ENCODE results near the gene MREG.

MREG gene

DNA sequence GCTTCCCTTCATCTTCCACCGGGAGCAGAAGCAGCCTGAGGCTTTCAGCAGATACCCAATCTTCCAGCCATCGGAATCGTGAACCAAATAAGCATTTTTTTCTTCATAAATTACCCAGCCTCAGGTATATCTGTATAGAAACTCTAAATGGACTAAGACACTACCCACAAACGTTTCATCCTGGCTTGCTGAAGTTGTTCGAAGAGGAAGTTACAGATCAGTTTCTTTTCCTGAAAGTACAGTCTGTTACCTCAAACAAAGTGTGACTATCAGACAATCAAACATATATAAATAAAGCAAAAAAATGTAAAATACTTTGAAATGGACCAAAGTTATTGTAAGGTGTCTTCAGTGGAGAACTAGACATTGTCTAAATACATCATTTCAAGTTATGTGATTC lies 97.9 kb downstream of the MREG start:
- no peak for DNase-seq

DNA sequence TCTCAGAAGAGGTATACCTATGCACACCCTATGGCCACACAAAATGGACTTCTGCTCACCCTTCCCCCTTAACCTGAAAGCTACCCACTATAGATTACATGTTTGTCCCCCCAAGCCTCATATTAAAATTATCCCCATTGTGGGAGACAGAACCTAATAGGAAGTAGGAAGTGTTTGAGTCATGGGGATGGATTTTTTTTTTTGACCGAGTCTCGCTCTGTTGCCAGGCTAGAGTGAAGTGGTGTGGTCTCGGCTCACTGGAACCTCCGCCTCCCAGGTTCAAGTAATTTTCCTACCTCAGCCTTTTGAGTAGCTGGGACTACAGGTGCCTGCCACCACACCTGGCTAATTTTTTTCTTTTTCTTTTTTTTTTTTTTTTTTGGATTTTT lies 98.6 kb downstream of the MREG start:
- DNase-seq = no peak

DNA sequence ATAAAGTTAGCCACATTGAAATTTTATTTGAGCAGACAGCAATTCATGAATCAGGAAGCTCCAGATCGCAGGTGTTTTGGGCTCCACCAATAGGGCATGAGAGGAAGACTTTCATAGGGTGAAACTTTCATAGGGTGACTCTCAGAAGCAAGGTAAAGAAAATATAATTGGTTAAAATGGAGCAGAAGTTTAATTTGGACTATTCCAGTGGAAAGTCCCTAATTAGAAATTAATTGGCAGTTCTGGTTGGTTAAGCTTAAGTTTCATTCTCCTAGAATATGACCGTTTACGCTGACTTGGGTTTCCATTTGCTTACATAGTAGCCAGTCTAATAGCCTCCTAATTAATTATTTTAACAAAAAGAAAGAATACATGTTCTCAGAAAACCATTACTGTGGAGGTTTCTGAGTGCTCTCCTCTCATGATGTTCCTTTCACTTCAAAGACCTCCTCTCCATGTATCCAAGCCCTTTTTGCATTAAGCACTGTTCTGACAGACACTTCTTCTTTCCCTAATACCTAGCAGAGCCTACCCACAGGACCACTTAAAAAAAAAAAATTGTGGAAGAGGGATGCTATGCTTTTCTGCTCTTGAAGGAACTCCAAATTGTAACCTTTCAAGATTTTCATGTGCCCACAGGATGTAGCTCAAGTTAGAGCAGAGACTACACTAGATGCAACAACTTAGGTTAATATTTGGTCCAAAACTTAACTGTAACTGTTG lies 99.1 kb downstream of the MREG start:
- DNase-seq = no peak

DNA sequence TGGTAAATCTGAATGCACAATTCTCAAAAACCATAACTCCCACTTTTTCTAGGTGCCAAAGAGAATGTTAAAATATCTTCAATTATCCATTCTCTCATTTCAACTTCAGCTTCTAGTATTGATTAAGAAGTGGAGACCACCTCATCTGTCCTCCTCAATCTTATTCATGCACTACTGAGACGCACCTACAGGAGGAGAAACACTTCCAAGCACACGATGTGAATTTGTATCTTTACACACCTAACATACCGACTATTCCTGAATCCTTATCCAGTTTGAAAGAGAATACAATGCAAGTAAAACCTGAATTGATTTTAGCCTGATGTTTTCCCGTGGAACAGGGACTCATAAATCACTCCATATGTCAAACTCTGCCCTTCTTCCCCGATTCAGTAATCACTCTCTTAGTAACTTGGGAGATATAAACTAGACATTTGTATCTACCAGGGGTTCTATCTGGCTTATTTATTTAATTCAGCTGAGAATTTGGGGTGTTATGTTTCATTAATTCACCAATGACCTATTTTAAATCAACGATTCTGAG lies 101.0 kb downstream of the MREG start:
- no peak for DNase-seq

DNA sequence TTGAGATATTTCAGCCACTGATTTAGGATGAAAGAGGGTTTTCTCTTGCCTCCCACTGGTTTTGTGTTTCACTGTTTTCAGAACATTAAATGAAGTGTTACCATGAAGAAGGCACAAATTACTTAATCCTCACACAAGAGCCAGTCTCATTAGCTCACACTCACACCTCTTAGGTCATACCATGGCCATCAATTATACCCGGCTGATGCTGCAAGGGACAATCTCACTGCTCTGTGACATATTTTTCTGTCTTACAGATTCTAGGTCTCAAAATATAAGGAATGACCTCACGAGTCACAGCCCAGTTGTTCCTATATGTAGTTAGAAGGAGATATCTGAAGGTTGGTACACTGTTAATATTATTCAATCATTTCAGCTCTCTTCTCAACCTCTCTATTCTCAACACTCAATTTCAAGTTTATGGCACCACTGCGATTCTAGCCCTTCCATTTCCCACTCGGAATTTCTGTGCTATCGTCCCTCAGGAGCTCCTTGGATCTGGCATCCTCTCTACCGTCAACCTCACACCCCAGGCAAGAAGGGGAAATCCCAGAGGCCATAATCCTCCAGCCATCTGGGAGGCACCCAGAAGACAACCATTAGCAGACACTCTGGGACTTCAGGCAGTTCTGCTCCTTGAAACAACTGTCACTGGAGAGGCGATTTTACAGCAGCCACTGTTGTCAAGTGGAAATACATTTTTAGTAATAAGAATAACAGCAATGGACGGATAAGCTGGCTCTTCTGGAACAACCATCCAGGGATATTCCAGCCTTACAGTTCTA lies 101.9 kb downstream of the MREG start:
- no peak for DNase-seq

DNA sequence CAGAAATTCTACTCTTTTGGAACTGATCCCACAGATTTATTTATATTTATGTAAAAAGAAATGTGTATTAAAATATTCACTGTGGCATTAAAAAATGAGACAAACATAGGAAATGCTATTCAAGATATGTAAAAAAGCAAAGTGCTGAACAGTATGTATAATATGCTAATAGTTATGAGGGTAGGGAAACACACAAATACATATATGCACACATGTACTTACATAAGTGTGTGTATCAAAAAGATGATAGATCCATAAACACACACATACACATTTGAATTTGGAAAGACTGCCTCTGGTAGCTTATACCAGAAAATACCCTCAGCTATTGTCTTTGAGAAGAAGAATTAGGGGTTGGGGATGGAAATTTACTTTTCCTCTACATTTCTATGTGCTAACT lies 103.2 kb downstream of the MREG start:
- no peak for DNase-seq

DNA sequence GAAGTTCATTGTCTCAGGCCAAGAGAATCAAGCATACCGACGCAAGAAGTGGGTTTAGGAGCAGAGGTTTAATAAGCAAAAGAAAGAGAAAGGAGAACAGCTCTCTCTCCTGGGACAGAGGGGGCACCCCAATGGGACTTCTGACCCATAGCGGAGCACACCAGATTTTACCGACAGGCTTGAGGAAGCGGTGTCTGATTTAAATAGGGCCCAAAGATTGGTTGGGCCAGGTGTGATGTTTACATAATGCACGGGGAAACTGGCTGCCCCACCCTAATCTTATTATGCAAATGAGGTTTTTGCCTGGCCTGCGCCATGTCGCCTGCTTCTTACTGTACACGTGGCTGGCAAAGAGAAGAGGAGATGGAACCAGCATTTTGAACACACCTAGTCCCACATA lies 106.2 kb downstream of the MREG start:
- no peak for DNase-seq

DNA sequence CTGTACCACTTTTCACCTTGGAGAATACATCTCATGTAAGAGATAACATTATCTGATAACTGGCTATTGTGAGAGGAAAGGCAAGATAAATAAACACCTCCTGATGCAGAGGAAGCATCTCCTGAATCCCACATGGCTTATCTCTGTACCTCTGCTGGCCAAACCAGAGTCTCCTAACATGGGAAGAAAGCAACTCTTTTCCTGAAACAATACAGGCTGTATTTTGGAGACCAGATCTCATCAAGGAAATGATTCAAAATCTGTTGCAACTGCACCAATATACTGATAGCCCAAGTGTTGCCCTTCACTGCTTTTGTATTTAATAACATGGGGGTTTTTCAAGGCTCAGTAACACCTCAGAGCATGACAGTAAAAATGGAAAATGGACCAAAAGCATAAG lies 106.9 kb downstream of the MREG start:
- DNase-seq = no peak

DNA sequence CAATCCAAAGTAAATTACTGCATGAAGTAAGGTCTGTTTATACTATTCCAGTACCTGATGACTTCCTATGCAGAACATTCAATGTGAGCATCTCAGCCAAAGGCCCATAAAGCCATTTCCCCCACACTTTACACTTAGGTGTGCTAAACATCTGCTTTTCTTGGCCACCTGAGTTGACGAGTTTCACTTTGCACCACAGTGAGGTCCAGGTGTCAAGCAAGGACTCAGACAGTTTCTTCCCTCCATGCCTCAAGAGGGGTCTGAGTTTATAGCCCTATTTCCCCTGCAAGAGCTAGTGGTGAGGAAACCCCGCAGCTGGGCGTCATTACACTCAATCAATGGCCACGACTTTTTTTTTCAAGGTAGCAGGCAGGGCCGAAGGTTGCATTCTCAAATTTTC lies 107.7 kb downstream of the MREG start:
- no peak for DNase-seq

DNA sequence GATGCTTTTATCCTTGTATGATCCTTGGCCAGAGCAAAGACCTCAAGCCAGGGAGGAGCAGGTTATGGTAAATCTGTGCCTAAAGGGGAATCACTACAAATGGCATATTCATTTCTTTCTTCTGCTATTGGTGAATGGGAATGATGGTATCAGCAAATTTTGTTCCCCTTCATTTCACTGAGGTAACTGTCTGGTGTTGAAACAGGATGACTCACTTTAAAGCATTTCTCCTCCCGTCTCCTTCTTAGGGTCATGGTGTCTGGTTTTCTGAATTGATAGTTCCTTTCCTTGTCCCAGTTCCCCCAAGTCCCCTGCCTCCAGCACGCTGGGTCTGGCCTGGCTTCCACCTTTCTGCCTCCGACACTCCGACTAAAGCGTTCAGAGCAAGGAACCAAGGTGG lies 109.2 kb downstream of the MREG start:
- peak; percentile 41 for DNase-seq

DNA sequence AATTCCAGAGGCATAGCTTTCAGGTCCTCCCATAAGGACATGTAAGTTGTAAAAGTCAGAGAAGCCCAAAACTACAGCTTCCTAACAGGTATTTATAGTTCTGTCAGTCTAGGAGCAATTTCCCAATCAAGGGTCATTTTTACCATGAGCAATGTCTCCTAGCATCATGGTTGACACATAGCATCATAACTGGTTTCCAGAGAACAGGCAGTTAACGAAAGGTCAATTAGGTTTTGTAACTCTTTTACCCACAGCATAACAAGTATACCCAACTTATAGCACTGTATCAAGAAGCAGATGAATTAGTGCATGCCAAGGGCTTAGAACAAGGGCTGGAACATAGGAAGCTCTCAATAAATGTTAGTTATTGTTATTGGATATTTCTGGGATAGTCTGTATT lies 110.1 kb downstream of the MREG start:
- DNase-seq = no peak

DNA sequence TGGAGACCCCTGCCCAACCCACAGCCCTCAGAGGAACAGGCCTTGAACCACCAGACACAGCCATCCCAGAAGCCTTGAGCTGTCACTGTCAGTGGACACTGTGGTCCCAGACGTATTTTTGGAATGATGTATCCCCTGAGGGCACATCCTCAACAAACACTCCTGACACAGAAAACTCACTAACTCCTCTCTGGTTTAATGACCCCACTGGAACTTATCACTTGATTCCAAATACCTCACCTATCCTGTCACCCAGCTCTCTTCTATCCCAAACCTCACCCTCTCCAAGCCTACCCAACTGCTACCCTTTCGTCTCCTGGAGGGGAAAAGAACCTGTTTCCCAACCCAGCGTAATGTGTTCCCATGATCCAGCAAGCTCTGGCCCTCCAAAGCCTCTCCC lies 111.6 kb downstream of the MREG start:
- no peak for DNase-seq

DNA sequence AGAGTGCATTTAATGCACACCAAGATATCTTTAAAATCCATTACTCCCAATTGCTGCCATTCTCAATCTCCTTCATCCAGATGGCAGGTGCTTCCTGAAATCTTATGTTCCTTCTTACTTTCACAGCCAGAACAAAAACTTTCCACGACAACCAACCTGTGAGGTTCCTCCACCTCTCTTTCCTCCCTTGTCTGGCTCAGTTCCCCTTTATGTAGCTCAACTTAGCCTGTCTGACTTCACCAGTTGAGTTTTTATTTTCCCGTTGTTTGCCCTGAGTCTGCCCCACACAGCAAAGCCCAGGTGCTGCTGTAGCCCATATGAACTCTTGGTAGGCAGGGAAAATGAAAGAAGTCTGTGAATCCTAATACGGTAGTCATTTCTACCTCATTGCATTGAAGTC lies 112.5 kb downstream of the MREG start:
- DNase-seq = peak; percentile 45

DNA sequence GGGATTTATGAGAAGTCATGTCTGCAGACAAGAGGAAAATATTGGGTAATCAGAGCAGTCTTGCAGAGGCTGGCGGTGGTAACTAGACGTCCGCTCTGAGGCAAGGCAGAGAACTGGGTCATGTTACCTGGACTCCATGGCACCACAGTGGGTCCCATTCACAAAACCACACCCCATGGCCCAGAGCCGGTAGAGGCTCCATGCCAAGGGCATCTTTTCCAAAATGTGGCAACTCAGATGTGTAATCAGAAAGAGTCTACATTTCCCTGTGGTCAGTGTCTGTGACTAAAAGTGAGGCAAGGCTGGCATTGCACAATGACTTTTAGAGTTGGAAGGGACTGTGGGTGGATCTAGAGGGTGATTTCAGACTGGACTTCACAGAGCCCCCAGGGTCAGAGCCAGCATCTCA lies 113.1 kb downstream of the MREG start:
- DNase-seq = peak; percentile 50

DNA sequence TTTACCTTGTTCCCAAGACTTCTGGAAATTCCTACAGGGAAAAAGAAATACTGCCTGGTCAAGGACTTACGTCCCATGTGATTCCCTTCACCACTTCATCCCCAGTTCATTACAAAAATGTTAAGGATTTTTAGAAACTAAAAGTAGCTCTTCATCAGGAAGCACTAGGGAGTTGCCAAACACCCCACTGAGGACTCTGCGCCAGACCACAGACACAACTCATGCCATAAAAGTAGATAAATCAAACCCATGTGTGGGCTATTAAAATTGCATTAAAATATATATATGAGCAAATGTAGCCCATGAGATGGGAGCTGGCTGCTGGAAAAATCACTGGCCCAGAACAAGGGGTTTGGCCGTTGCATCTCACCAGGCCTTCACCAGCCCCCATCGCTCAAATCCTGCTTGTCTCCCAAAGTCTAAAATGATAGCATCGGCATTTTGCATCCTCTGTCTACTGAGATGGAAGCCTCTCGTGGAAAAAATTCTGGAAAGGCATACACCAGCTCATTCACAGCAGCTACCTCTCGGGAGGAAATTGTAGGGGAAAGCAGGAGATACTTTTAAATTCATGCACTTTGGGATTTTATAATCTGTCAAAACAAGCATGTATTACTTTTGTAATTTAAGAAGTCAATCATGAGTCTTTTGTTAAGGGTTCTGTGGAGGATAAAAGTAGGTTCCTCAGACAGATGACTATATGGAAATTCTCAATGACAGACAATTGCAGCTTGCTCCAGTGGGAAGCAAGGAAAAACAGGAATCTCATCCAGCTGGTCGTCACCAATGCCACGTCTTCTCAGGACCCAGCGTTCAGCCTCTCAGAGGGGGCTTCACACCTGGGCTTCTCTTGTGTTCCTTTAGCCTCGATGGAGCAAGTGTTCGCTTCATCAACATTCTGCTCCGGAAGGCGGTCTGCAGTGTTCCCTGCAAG lies 113.9 kb downstream of the MREG start:
- no peak for DNase-seq

DNA sequence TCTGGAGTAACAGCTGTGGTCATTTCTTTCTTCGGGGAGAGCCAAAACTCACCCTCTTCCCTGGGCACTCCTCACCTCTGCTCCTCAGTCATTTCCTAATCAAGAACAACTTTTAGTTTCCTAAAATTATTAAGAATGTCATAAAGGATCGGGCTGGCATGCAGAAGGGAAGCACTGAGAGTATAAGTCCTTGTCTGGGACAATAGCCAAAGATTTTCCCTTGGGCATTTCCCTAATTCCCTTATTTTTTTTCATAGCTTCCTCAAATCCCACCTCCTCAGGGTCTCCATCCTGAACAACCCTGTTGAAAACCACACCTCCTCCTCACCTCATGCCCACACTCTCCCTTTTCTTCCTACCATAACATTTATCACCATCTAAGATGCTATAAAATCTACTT lies 115.0 kb downstream of the MREG start:
- DNase-seq = no peak

DNA sequence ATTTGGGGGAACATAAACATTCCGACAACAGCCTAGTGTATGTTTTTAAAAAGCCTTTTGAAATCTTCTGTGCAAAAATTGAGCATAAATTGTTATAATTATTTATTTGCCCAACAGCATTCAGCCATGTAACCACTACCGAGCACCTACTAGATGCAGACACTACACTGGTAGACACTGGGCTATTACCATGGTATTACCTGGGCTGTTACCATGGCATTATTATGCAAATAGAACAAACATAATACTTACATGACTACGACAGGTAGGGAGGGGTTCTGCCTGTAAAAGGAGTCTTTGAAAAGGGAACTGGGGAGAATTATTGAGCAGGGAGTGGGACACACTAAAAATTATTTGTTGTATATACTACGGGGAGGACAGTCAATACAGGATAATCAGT lies 116.4 kb downstream of the MREG start:
- no peak for DNase-seq

DNA sequence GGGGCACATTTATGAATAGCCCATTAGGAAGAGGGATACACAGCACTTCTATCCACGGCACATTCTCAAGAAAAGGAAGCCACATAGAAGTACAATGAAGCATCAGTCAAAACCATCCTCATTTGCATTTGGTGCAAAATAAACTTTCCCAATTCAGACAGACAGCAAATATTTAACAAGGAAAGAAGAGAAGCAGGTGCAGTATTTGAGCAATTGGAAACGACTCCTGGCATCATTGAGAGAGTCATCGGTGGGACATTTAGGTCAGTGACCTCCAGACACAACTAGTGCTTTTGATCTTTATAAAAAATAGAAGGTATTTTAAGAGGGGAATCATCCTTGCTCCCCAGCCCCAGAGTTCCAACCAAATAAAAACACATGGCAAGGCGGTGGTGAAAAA lies 118.0 kb downstream of the MREG start:
- DNase-seq = no peak
